Muscle layer of duodenum (tissue), 2 donors: ENCODE measurements around the gene ZFHX3.

Experiments
- H3K27ac ChIP-seq: one replicate; pipeline ENCODE4 v1.7.0; 2013; ENCODE audit warnings: mild to moderate bottlenecking, low read length
- H3K27me3 ChIP-seq: one replicate; pipeline ENCODE4 v1.7.0; 2013; ENCODE audit warnings: low read depth, mild to moderate bottlenecking, control low read depth, low read length
- H3K36me3 ChIP-seq, 2 donors: one replicate each; pipeline ENCODE4 v1.7.0; 2013; ENCODE audit warnings: low read length in 2 of 2, control low read depth in 1 of 2, mild to moderate bottlenecking in 1 of 2; ENCODE audit not compliant: insufficient read depth in 2 of 2, control insufficient read depth in 1 of 2
- H3K4me1 ChIP-seq, 2 donors: one replicate each; pipeline ENCODE4 v1.7.0; 2013; ENCODE audit warnings: low read length in 2 of 2, mild to moderate bottlenecking in 2 of 2, control low read depth in 1 of 2, moderate library complexity in 1 of 2; ENCODE audit not compliant: insufficient read depth in 2 of 2, control insufficient read depth in 1 of 2
- H3K4me3 ChIP-seq, 2 donors: one replicate each; pipeline ENCODE4 v1.7.0; 2013; ENCODE audit warnings: low read length in 2 of 2, low read depth in 1 of 2, mild to moderate bottlenecking in 1 of 2
- H3K9me3 ChIP-seq, 2 donors: one replicate each; pipeline ENCODE4 v1.7.0; 2013; ENCODE audit warnings: low read length in 2 of 2, control low read depth in 1 of 2, mild to moderate bottlenecking in 1 of 2; ENCODE audit not compliant: control insufficient read depth in 1 of 2
- donor health status: healthy.

Gene ZFHX3

DNA sequence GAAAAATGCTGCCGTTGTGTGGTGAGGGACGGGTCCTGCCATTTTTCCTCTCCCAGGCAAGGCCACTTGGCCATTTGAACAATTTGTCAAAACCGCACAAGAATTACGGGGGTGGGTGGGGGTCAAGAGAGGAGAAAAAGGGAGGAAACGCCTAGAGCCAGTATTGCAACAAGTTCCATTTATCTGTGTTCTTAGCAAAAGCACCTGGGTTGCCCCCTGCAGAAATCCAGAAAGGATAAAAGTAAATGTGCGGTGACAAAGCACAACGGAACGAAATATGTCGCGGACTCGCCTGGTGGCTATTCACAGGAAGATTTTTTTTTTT is 209.4 kb downstream of the ZFHX3 start:
- H3K4me3 ChIP-seq = no peak overlapping the region
- H3K27ac ChIP-seq = no peak overlapping the region

DNA sequence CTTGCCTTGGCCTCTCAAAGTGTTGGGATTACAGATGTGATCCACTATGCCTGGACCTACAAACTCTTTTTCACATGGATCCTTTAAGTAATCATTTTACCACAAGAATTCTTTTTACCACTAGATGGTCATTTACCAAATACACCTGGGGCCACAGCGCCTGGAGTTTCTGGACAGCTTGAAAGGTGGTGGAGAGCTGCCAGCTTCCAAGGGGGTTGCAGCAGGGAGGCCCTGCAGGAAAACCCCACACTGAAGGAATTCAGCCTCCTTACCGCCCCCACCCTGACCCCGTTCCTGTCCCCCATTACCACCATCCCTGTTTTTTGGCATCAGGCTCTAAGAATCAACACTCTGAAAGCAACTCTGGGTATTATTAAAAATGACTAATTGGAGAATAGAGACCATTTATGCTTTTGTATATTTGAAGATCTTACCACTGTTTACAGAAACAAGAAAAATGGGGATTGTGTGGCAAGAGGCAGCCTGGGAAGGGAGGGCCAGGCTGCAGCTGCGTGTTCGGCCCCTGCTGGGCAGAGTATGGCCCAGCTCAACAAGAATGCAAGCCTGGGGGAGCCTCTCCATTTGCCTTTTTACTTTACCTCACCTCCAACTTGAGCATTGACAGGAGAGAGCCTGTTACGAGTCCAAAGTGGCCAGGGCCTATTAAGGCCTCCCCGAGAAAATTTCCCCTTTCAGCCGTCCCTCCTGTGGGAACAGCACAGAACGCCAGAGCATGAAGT is 209.9 kb downstream of the ZFHX3 start:
- Histone ChIP-seq H3K4me1 (peaks cover 8 to 9% of the 10 kb centered on the region in 2 donors), H3K9me3 (no peaks in the 10 kb centered on the region), H3K4me3 (no peak overlapping the region), H3K27ac (no peak overlapping the region), H3K36me3 (no peaks in the 10 kb centered on the region), H3K27me3 (no peaks in the 10 kb centered on the region)

More for the DNA sequence above, 209.4 kb downstream of the ZFHX3 start:
- Histone ChIP-seq H3K27me3 (no peaks in the 10 kb centered on the region), H3K9me3 (no peaks in the 10 kb centered on the region), H3K36me3 (no peaks in the 10 kb centered on the region), H3K4me1 (peaks cover 8 to 9% of the 10 kb centered on the region in 2 donors)

DNA sequence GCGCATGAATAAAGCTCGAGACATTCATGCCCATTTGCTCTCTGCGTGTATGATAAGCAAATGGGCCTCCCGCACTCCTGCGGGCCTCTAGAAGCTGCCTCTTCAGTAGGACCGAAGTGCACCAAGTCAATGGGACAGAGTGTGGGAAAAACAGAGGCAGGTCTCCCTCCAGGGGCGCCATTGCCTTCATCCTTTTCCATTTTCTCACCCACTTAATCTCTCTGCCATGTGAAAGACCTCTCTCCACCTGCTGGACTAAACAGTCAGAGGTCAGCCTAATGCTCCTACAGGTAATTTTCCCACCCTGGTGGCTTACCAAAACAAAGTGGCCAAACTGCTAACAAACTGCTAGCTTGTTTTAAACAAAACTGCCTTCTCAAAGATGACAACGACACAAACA is 210.9 kb downstream of the ZFHX3 start:
- Histone ChIP-seq H3K4me3 (no peak overlapping the region), H3K36me3 (no peaks in the 10 kb centered on the region), H3K27me3 (no peaks in the 10 kb centered on the region), H3K27ac (no peak overlapping the region), H3K9me3 (no peaks in the 10 kb centered on the region), H3K4me1 (peaks cover 8 to 12% of the 10 kb centered on the region in 2 donors)

DNA sequence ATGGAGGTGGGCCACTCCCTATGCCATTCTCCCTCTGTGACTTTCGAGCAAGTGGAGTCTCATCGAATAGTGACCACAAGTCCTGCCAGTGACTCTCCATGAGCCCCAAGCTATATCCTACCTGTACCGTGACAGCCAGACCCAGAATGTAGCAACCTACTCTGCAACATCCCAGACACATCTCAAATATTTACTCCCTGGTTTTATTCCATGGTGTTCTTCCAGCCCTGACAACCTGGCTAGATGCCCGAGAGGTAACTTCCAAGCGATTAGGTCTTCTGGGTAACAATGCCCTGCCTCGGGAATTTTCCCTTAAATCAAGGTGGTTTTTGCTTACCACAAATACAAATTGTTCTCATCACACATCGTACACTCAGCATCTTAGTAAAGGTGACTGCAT is 211.7 kb downstream of the ZFHX3 start:
- H3K36me3 ChIP-seq = no peaks in the 10 kb centered on the region
- no peak overlapping the region for H3K27ac ChIP-seq

GRCh38 chr16:72835086-72835485 is 212.8 kb downstream of the ZFHX3 start:
- H3K27ac ChIP-seq = no peak overlapping the region
- H3K4me1 ChIP-seq = peaks cover 0 to 3% of the 10 kb centered on the region in 2 donors
- H3K9me3 ChIP-seq = no peaks in the 10 kb centered on the region
- H3K27me3 ChIP-seq = no peaks in the 10 kb centered on the region
- no peaks in the 10 kb centered on the region for H3K36me3 ChIP-seq
- no peak overlapping the region for H3K4me3 ChIP-seq

More for the DNA sequence above, 211.7 kb downstream of the ZFHX3 start:
- no peaks in the 10 kb centered on the region for H3K9me3 ChIP-seq
- no peaks in the 10 kb centered on the region for H3K27me3 ChIP-seq
- no peak overlapping the region for H3K4me3 ChIP-seq
- peaks cover 7 to 11% of the 10 kb centered on the region in 2 donors for H3K4me1 ChIP-seq

DNA sequence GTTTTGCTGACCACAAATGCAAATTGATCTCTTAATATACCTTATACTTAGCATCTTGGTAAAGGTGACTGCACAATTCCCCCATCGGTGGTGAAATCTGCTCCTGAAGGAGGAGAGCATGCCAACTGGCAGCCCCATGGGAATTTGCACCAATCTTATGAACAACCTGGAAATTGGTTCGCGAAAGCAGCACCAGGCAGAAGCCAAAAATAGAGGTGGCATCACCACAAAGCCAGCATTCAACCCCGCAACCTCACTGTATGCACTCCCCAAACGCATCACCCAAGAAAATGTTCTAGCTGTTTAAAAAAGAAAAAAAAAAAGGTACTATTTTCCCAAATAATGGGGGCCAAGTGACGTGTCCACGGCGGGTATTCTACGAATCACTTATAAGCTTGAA is 213.4 kb downstream of the ZFHX3 start:
- H3K9me3 ChIP-seq = no peaks in the 10 kb centered on the region
- H3K4me3 ChIP-seq = no peak overlapping the region
- H3K27ac ChIP-seq = no peak overlapping the region
- H3K36me3 ChIP-seq = peaks cover 0 to under 1% of the 10 kb centered on the region in 2 donors
- peaks cover 0 to 3% of the 10 kb centered on the region in 2 donors for H3K4me1 ChIP-seq
- H3K27me3 ChIP-seq = no peaks in the 10 kb centered on the region

DNA sequence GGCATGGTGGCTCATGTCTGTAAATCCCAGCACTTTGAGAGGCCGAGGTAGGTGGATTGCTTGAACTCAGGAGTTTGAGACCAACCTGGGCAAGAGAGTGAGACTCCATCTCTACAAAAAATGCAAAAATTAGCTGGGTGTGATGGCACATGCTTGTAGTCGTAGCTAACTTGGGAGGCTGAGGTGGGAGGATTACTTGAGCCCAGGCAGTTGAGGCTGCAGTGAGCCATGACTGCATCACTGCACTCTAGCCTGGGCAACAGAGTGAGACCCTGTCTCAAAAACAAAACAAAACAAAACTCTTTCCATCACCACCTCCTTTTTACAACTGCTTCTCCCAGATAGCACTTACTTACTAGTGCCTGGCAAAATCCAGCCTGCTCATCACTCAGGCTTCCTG is 214.0 kb downstream of the ZFHX3 start:
- H3K36me3 ChIP-seq = peaks cover 0 to 4% of the 10 kb centered on the region in 2 donors
- H3K4me1 ChIP-seq = peaks cover 0 to 3% of the 10 kb centered on the region in 2 donors
- H3K27me3 ChIP-seq = no peaks in the 10 kb centered on the region
- no peak overlapping the region for H3K4me3 ChIP-seq
- H3K9me3 ChIP-seq = no peaks in the 10 kb centered on the region
- H3K27ac ChIP-seq = no peak overlapping the region

DNA sequence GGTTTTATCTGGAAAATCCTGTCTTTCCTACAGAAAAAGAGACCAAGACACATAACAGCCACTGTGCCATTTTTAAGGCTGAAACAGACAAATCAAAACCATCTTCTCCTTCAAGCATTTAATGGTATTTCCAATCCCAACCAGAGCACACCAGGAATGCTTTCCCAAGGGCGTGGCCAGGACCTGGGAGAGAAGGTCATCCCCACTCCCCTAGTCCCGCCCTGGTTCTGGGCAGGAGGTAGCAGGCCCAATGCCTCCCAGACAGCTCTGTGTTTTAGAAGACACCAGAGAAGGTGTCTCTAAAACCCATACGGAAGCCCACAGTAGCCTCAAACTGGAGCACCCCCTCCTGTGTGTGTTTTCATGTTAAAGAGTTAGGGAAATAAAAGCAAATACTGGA is 214.4 kb downstream of the ZFHX3 start:
- Histone ChIP-seq H3K4me3 (no peak overlapping the region), H3K27me3 (no peaks in the 10 kb centered on the region), H3K9me3 (no peaks in the 10 kb centered on the region), H3K36me3 (peaks cover 0 to 4% of the 10 kb centered on the region in 2 donors), H3K4me1 (peaks cover 0 to 3% of the 10 kb centered on the region in 2 donors), H3K27ac (no peak overlapping the region)

DNA sequence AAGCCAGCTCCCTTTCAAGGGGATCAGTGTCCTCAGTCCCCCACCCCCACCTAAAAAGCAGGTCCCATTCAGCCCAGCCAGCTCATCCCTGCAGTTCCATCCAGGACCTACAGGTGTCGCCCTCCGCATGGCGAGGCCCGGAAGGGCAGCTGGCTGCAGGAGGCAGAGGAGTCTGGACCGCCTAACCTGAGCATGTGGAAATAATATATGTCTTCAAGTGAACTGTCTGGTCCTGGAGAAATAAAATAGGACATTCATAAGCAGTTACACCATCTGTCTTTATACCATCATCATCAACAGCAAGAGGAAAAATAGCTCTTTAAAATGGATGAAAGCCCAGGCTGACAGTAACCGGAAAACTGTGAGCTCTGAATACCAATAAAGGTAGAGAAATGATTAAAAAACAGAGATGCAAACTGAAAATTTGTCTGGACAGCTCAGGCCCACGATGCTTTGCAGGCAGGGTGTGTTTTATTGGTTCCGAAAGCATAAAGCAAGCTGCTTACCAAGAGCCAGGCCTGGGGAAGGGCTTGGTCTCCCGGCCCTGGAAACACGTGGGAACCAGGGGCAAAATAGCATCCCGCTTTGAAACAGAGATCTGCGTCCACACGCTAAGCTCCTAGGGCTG is 215.2 kb downstream of the ZFHX3 start:
- H3K27me3 ChIP-seq = no peaks in the 10 kb centered on the region
- H3K4me1 ChIP-seq = peaks cover 0 to 6% of the 10 kb centered on the region in 2 donors
- no peaks in the 10 kb centered on the region for H3K9me3 ChIP-seq
- H3K27ac ChIP-seq = no peak overlapping the region
- H3K4me3 ChIP-seq = no peak overlapping the region
- peaks cover 0 to 4% of the 10 kb centered on the region in 2 donors for H3K36me3 ChIP-seq

GRCh38 chr16:72829846-72830775 is 217.8 kb downstream of the ZFHX3 start:
- H3K27me3 ChIP-seq = no peaks in the 10 kb centered on the region
- no peak overlapping the region for H3K4me3 ChIP-seq
- no peak overlapping the region for H3K27ac ChIP-seq
- H3K9me3 ChIP-seq = no peaks in the 10 kb centered on the region
- H3K4me1 ChIP-seq = peaks cover 0 to 6% of the 10 kb centered on the region in 2 donors
- peaks cover 3 to 4% of the 10 kb centered on the region in 2 donors for H3K36me3 ChIP-seq

GRCh38 chr16:72827866-72828265 is 220.1 kb downstream of the ZFHX3 start:
- H3K4me3 ChIP-seq = no peak overlapping the region
- H3K4me1 ChIP-seq = peaks cover 0 to 6% of the 10 kb centered on the region in 2 donors
- H3K9me3 ChIP-seq = no peaks in the 10 kb centered on the region
- no peaks in the 10 kb centered on the region for H3K27me3 ChIP-seq
- peaks cover 3 to 4% of the 10 kb centered on the region in 2 donors for H3K36me3 ChIP-seq
- H3K27ac ChIP-seq = no peak overlapping the region
